ENCODE data around the gene FBRSL1.

FBRSL1 gene

GRCh38 chr12:132480623-132481132 is 9.3 kb upstream of the FBRSL1 start:
- TF ChIP-seq, protein P1, sequence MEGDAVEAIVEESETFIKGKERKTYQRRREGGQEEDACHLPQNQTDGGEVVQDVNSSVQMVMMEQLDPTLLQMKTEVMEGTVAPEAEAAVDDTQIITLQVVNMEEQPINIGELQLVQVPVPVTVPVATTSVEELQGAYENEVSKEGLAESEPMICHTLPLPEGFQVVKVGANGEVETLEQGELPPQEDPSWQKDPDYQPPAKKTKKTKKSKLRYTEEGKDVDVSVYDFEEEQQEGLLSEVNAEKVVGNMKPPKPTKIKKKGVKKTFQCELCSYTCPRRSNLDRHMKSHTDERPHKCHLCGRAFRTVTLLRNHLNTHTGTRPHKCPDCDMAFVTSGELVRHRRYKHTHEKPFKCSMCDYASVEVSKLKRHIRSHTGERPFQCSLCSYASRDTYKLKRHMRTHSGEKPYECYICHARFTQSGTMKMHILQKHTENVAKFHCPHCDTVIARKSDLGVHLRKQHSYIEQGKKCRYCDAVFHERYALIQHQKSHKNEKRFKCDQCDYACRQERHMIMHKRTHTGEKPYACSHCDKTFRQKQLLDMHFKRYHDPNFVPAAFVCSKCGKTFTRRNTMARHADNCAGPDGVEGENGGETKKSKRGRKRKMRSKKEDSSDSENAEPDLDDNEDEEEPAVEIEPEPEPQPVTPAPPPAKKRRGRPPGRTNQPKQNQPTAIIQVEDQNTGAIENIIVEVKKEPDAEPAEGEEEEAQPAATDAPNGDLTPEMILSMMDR (IDR thresholded peaks at IDR 0.05; ENCODE audit: control insufficient read depth, insufficient read depth, low read depth, low read length, missing control alignments), result no peak
- H3K4me3 ChIP-seq (ENCODE audit: control insufficient read depth, low read depth, low read length), result no peak overlapping the region
- no peak for DNase-seq (ENCODE audit: low read depth)

DNA sequence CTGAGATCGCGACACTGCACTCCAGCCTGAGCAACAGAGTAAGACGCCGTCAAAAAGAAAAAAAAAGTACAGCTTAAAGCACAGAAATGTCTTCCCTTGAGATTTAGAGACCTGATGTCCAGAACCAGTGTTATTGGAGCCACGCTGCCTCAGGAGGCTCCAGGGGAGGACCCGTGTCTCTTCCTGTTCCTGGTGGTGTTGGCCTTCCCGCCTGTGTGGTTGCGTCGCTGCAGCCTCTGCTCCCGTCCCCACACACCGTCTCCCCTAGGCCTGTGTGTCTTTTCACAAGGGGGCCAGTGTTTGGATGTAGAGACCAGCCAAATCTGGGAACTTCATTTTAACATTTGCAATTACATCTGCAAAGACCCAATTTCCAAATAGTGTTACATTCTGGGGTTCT is 8.6 kb upstream of the FBRSL1 start:
- DNase-seq (ENCODE audit: low read depth), result no peak
- TF ChIP-seq, protein P1 (IDR thresholded peaks at IDR 0.05; ENCODE audit: control insufficient read depth, insufficient read depth, low read depth, low read length, missing control alignments), result no peak
- no peak overlapping the region for H3K4me3 ChIP-seq (ENCODE audit: control insufficient read depth, low read depth, low read length)

DNA sequence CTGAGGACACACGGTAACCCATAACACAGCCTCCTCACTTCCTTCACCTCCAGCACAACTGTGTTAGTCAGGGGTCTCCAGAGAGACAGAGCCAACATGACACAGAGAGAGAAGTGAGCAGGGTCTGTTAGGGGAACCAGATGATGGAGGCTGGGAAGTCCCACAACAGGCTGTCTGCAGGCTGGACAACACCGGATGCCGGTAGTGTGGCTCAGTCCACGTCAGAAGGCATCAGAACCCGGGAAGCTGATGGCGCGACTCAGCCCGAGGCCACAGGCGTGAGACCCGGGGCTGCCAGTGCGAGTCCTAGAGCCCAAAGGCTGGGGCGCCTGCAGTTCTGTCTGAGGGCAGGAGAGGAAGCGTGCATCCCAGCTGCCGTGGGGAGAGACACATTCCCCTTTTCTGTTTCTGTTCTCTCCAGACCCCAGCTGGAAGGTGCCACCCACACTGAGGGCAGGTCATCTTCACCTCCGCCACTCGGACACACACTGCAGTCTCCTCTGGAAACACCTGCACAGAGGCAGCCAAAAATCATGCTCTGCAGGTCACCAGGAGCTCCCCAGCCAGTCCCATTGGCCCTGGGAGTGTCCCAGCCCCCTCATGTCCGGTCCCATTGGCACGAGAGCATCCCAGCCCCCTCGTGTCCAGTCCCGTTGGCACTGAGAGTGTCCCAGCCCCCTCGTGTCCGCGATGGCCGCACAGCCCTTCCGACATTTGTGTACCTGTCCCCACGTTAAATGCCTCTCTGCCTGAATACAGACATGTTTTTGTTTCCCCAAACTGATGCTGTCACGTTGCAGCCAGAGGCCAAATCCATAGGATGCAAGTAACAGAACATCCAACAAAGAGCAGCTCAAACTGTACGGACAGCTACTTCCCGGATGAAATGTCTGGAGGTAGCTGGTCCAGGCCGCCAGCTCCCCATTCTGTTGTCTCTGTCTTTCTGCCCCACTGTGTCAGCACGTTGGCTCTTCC is 7.9 kb upstream of the FBRSL1 start:
- H3K4me3 ChIP-seq (ENCODE audit: control insufficient read depth, low read depth, low read length), result no peak overlapping the region
- TF ChIP-seq, protein P1 (IDR thresholded peaks at IDR 0.05; ENCODE audit: control insufficient read depth, insufficient read depth, low read depth, low read length, missing control alignments), result no peak
- DNase-seq (ENCODE audit: low read depth), result no peak

- DNase-seq (ENCODE audit: low read depth), result no peak
- H3K4me3 ChIP-seq (ENCODE audit: control insufficient read depth, low read depth, low read length), result no peak overlapping the region
- TF ChIP-seq, protein P1 (IDR thresholded peaks at IDR 0.05; ENCODE audit: control insufficient read depth, insufficient read depth, low read depth, low read length, missing control alignments), result no peak
Measured at GRCh38 chr12:132482771-132483170, 7.2 kb upstream of the FBRSL1 start.

GRCh38 chr12:132483208-132483607 is 6.7 kb upstream of the FBRSL1 start:
- TF ChIP-seq, protein P1 (IDR thresholded peaks at IDR 0.05; ENCODE audit: control insufficient read depth, insufficient read depth, low read depth, low read length, missing control alignments), result no peak
- H3K4me3 ChIP-seq (ENCODE audit: control insufficient read depth, low read depth, low read length), result no peak overlapping the region
- DNase-seq (ENCODE audit: low read depth), result no peak

- TF ChIP-seq, protein P1 (IDR thresholded peaks at IDR 0.05; ENCODE audit: control insufficient read depth, insufficient read depth, low read depth, low read length, missing control alignments), result no peak
- no peak for DNase-seq (ENCODE audit: low read depth)
Measured at GRCh38 chr12:132483612-132484011, 6.3 kb upstream of the FBRSL1 start.

More at GRCh38 chr12:132483612-132484011, 6.3 kb upstream of the FBRSL1 start:
- H3K4me3 ChIP-seq (ENCODE audit: control insufficient read depth, low read depth, low read length), result no peak overlapping the region
